Progenitor cell of endocrine pancreas (in vitro differentiated cells): Measurements from ENCODE around the gene ADGRL3. TPM values are rescaled to one million over a fixed set of nuclear protein-coding genes. Genes with fewer than 3 reads are reported as not detected.
A peak's percentile ranks its signal among the peaks of the same experiment; 100 is the strongest.

Experiments used
- DNase-seq: peaks from one replicate; pipeline ENCODE4 v3.0.0; 2021; ENCODE audit warnings: low spot score; ENCODE audit not compliant: unreplicated experiment
- H3K27ac Mint-ChIP-seq: 2 replicates; pipeline ENCODE4 v1.8.0; 2021; ENCODE audit warnings: mild to moderate bottlenecking, moderate library complexity, mixed read lengths
- H3K27me3 Mint-ChIP-seq: 2 replicates; pipeline ENCODE4 v1.8.0; 2021; ENCODE audit warnings: mixed read lengths
- H3K36me3 Mint-ChIP-seq: 2 replicates; pipeline ENCODE4 v1.8.0; 2022; ENCODE audit warnings: mixed read lengths; ENCODE audit not compliant: insufficient read depth
- H3K4me1 Mint-ChIP-seq: 2 replicates; pipeline ENCODE4 v1.8.0; 2021; ENCODE audit warnings: low read depth, mixed read lengths
- H3K4me3 Mint-ChIP-seq: 2 replicates; pipeline ENCODE4 v1.8.0; 2021; ENCODE audit warnings: low read depth, mild to moderate bottlenecking, moderate library complexity, mixed read lengths
- H3K9me3 Mint-ChIP-seq: 2 replicates; pipeline ENCODE4 v1.8.0; 2021; ENCODE audit warnings: low read depth, mixed read lengths
- CTCF ChIP-seq: fragments of 200-600 bp; sonication (generic); IDR thresholded peaks from one replicate; pipeline ENCODE4 v1.5.0; 2021; ENCODE audit warnings: antibody characterized with exemption, mild to moderate bottlenecking; ENCODE audit not compliant: unreplicated experiment
- total RNA-seq: library from RNA; stranded (reverse); gene quantifications from 2 replicates; pipeline ENCODE4 v1.2.1, GENCODE V29; 2021

Gene ADGRL3
- total RNA-seq, 1 donor from 2014 or later: 5.6 TPM

- H3K9me3 Mint-ChIP-seq: peaks cover 6% of the 10 kb centered on the region
- no peaks in the 10 kb centered on the region for H3K27me3 Mint-ChIP-seq
- no peak for TF ChIP-seq CTCF
- no peaks in the 10 kb centered on the region for H3K36me3 Mint-ChIP-seq
- no peak for DNase-seq
- H3K4me1 Mint-ChIP-seq: no peaks in the 10 kb centered on the region
- H3K4me3 Mint-ChIP-seq: no peak overlapping the region
- no peak overlapping the region for H3K27ac Mint-ChIP-seq
Observed at GRCh38 chr4:61603086-61603485, 403.0 kb downstream of the ADGRL3 start.

- no peaks in the 10 kb centered on the region for H3K36me3 Mint-ChIP-seq
Observed at GRCh38 chr4:61604054-61604453, 403.9 kb downstream of the ADGRL3 start.

GRCh38 chr4:61605984-61606383 lies 405.9 kb downstream of the ADGRL3 start:
- Mint-ChIP-seq H3K4me3 (no peak overlapping the region), H3K36me3 (no peaks in the 10 kb centered on the region), H3K4me1 (no peaks in the 10 kb centered on the region), H3K9me3 (peaks cover 6% of the 10 kb centered on the region), H3K27ac (no peak overlapping the region), H3K27me3 (no peaks in the 10 kb centered on the region)
- DNase-seq: no peak
- no peak for TF ChIP-seq CTCF

More at GRCh38 chr4:61604054-61604453, 403.9 kb downstream of the ADGRL3 start:
- no peak for TF ChIP-seq CTCF
- Mint-ChIP-seq H3K27me3 (no peaks in the 10 kb centered on the region), H3K4me1 (no peaks in the 10 kb centered on the region), H3K27ac (no peak overlapping the region), H3K4me3 (no peak overlapping the region), H3K9me3 (peaks cover 6% of the 10 kb centered on the region)
- no peak for DNase-seq

- no peak overlapping the region for H3K4me3 Mint-ChIP-seq
- TF ChIP-seq CTCF: no peak
- no peaks in the 10 kb centered on the region for H3K27me3 Mint-ChIP-seq
- DNase-seq: no peak
- no peaks in the 10 kb centered on the region for H3K4me1 Mint-ChIP-seq
- H3K9me3 Mint-ChIP-seq: no peaks in the 10 kb centered on the region
- no peak overlapping the region for H3K27ac Mint-ChIP-seq
- no peaks in the 10 kb centered on the region for H3K36me3 Mint-ChIP-seq
Observed at GRCh38 chr4:61614231-61614630, 414.1 kb downstream of the ADGRL3 start.

- Mint-ChIP-seq H3K4me3 (no peak overlapping the region), H3K36me3 (no peaks in the 10 kb centered on the region), H3K27ac (no peak overlapping the region), H3K4me1 (no peaks in the 10 kb centered on the region), H3K27me3 (no peaks in the 10 kb centered on the region), H3K9me3 (no peaks in the 10 kb centered on the region)
- no peak for DNase-seq
- peak; percentile 49 for TF ChIP-seq CTCF
Observed at GRCh38 chr4:61619528-61619927, 419.4 kb downstream of the ADGRL3 start.
